Measurements from ENCODE around the gene ARHGEF17. TPM values are rescaled to one million over a fixed set of nuclear protein-coding genes. Genes with fewer than 3 reads are reported as not detected.

Gene ARHGEF17
- total RNA-seq, 1 donor from 2014 or later: 19.9 TPM

GRCh38 chr11:73383249-73384124 lies 75.4 kb downstream of the ARHGEF17 start:
- peaks cover 92% of the 10 kb centered on the region for H4K20me1 ChIP-seq (ENCODE audit: low read depth)
- H3K4me3 Mint-ChIP-seq: no peak overlapping the region
- no peak overlapping the region for H3K27ac Mint-ChIP-seq
- no peaks in the 10 kb centered on the region for H3K9me3 Mint-ChIP-seq
- H3K4me1 ChIP-seq: peaks cover 19% of the 10 kb centered on the region
- H3K4me3 ChIP-seq: no peak overlapping the region
- H3K27me3 Mint-ChIP-seq (ENCODE audit: insufficient read depth, low read depth): peaks cover 4% of the 10 kb centered on the region
- H3K36me3 ChIP-seq: no peaks in the 10 kb centered on the region
- peaks cover 51% of the 10 kb centered on the region for H3K4me1 Mint-ChIP-seq
- no peak overlapping the region for H2AFZ ChIP-seq (replicated peaks)
- H3K27ac ChIP-seq: no peak overlapping the region
- no peaks in the 10 kb centered on the region for H3F3A ChIP-seq (ENCODE audit: low read depth)
- no peak overlapping the region for H3K9ac ChIP-seq
- DNase-seq (ENCODE audit: low spot score): peak; percentile 31
- TF ChIP-seq EZH2 (IDR thresholded peaks at IDR 0.05): no peak
- no peak for TF ChIP-seq EZH2phosphoT487 (IDR thresholded peaks at IDR 0.05)
- no peak for TF ChIP-seq CTCF (IDR thresholded peaks at IDR 0.05)
- H3K9me3 ChIP-seq (ENCODE audit: low read depth): no peaks in the 10 kb centered on the region
- no peaks in the 10 kb centered on the region for H3K27me3 ChIP-seq
- no peaks in the 10 kb centered on the region for H3K36me3 Mint-ChIP-seq
- H3K79me2 ChIP-seq (ENCODE audit: low read depth): peaks cover 48% of the 10 kb centered on the region
- H3K4me2 ChIP-seq: no peak overlapping the region

- Histone ChIP-seq H3K4me3 (no peak overlapping the region), H3K36me3 (no peaks in the 10 kb centered on the region), H3K9ac (no peak overlapping the region), H3K27ac (no peak overlapping the region), H3K4me2 (no peak overlapping the region), H4K20me1 (ENCODE audit: low read depth) (peaks cover 92% of the 10 kb centered on the region), H3K79me2 (ENCODE audit: low read depth) (peaks cover 42% of the 10 kb centered on the region), H3K4me1 (peaks cover 19% of the 10 kb centered on the region), H3K9me3 (ENCODE audit: low read depth) (no peaks in the 10 kb centered on the region), H2AFZ (replicated peaks) (no peak overlapping the region), H3F3A (ENCODE audit: low read depth) (no peaks in the 10 kb centered on the region), H3K27me3 (no peaks in the 10 kb centered on the region)
- Mint-ChIP-seq H3K4me1 (peaks cover 50% of the 10 kb centered on the region), H3K27me3 (ENCODE audit: insufficient read depth, low read depth) (peaks cover 6% of the 10 kb centered on the region), H3K36me3 (no peaks in the 10 kb centered on the region), H3K27ac (no peak overlapping the region), H3K4me3 (no peak overlapping the region), H3K9me3 (no peaks in the 10 kb centered on the region)
- TF ChIP-seq EZH2phosphoT487 (IDR thresholded peaks at IDR 0.05) (no peak), EZH2 (IDR thresholded peaks at IDR 0.05) (no peak), CTCF (IDR thresholded peaks at IDR 0.05) (no peak)
- no peak for DNase-seq (ENCODE audit: low spot score)
Observed at GRCh38 chr11:73384125-73384441, 76.0 kb downstream of the ARHGEF17 start.

- no peak overlapping the region for H3K9ac ChIP-seq
- no peak overlapping the region for H3K4me3 ChIP-seq
- Mint-ChIP-seq H3K27me3 (ENCODE audit: insufficient read depth, low read depth) (peaks cover 6% of the 10 kb centered on the region), H3K36me3 (no peaks in the 10 kb centered on the region), H3K27ac (no peak overlapping the region), H3K4me3 (no peak overlapping the region), H3K9me3 (no peaks in the 10 kb centered on the region), H3K4me1 (peaks cover 50% of the 10 kb centered on the region)
- no peaks in the 10 kb centered on the region for H3K9me3 ChIP-seq (ENCODE audit: low read depth)
- no peak overlapping the region for H3K4me2 ChIP-seq
- no peak for DNase-seq (ENCODE audit: low spot score)
- no peak for TF ChIP-seq EZH2phosphoT487 (IDR thresholded peaks at IDR 0.05)
- no peak for TF ChIP-seq CTCF (IDR thresholded peaks at IDR 0.05)
- no peak for TF ChIP-seq EZH2 (IDR thresholded peaks at IDR 0.05)
- no peaks in the 10 kb centered on the region for H3K36me3 ChIP-seq
- no peaks in the 10 kb centered on the region for H3K27me3 ChIP-seq
- H3K4me1 ChIP-seq: peaks cover 19% of the 10 kb centered on the region
- peaks cover 94% of the 10 kb centered on the region for H4K20me1 ChIP-seq (ENCODE audit: low read depth)
- no peaks in the 10 kb centered on the region for H3F3A ChIP-seq (ENCODE audit: low read depth)
- H3K79me2 ChIP-seq (ENCODE audit: low read depth): peaks cover 38% of the 10 kb centered on the region
- no peak overlapping the region for H3K27ac ChIP-seq
- H2AFZ ChIP-seq (replicated peaks): no peak overlapping the region
Observed at GRCh38 chr11:73384531-73384871, 76.4 kb downstream of the ARHGEF17 start.

All from neural progenitor cell (in vitro differentiated cells).